Sigmoid colon (tissue), 7 donors: ENCODE data around the gene GABRB1. TPM values are rescaled to one million over a fixed set of nuclear protein-coding genes. Genes with fewer than 3 reads are reported as not detected.

Experiments used
- DNase-seq: peaks from one replicate; pipeline ENCODE4 v3.0.0-alpha.2; 2019
- H3K27ac ChIP-seq, 4 donors: fragments of 200-600 bp; sonication (generic); one replicate each; pipeline ENCODE4 v1.5.1; 2016 to 2019; ENCODE audit warnings: mild to moderate bottlenecking in 1 of 4
- H3K27me3 ChIP-seq, 3 donors: fragments of 200-600 bp; sonication (generic); one replicate each; pipeline ENCODE4 v1.5.1; 2019; ENCODE audit warnings: mild to moderate bottlenecking in 1 of 3
- H3K36me3 ChIP-seq, 4 donors: fragments of 200-600 bp; sonication (generic); one replicate each; pipeline ENCODE4 v1.5.1; 2016 to 2019
- H3K4me1 ChIP-seq, 4 donors: fragments of 200-600 bp; sonication (generic); one replicate each; pipeline ENCODE4 v1.5.1; 2017 to 2019
- H3K4me3 ChIP-seq, 4 donors: fragments of 200-600 bp; sonication (generic); one replicate each; pipeline ENCODE4 v1.5.1; 2017 to 2019; ENCODE audit warnings: mild to moderate bottlenecking in 2 of 4, moderate library complexity in 1 of 4
- H3K9me3 ChIP-seq, 4 donors: fragments of 200-600 bp in 3 of 4; sonication (generic) in 3 of 4; one replicate each; pipeline versions ENCODE4 v1.5.1 to v1.6.1; 2013 to 2019
- EP300 ChIP-seq, 4 donors: sonication (generic); formaldehyde crosslinking; IDR thresholded peaks; one replicate each; pipeline ENCODE4 v1.6.1; 2017; ENCODE audit warnings: antibody characterized with exemption in 4 of 4
- POLR2A ChIP-seq, 2 donors: fragments of 450-650 bp; IDR thresholded peaks; one replicate each; pipeline ENCODE4 v1.6.1; 2016; ENCODE audit warnings: antibody characterized with exemption in 2 of 2, mild to moderate bottlenecking in 2 of 2, moderate library complexity in 2 of 2
- POLR2AphosphoS5 ChIP-seq, 4 donors: sonication (generic); formaldehyde crosslinking; IDR thresholded peaks; one replicate each; pipeline ENCODE4 v1.6.1; 2017; ENCODE audit warnings: antibody characterized with exemption in 4 of 4
- WGBS, 2 donors: extraction: QIAGEN DNeasy Blood & Tissue Kit; methylation state at CpG; one replicate each; pipeline ENCODE4 v1.1.7; 2013; 5-methylcytosine and 5-hydroxymethylcytosine counted together
- intact Hi-C: fragments of 100-400 bp; cut with DNase I; formaldehyde crosslinking; loops from one replicate; pipeline ENCODE4 v1.15.1; 2023
- polyA plus RNA-seq, 3 donors: library from polyadenylated mRNA; stranded (reverse); fragments of 200-250 nt; gene quantifications; one replicate each; pipeline ENCODE4 v1.2.3, GENCODE V29; 2013
- total RNA-seq, 4 donors: library from RNA; depleted of rRNA; stranded (reverse); fragments of >200 nt; gene quantifications; one replicate each; pipeline ENCODE4 v1.1.0, GENCODE V29; 2016
- TF ChIP-seq, protein P1 (sequence below), 4 experiments: fragments of 450-650 bp in 3 of 4; fragments of 200-600 bp in 1 of 4; IDR thresholded peaks; one replicate each; pipeline ENCODE4 v1.5.1; 2016 to 2019; ENCODE audit warnings: antibody characterized with exemption in 4 of 4, mild to moderate bottlenecking in 3 of 4, moderate library complexity in 2 of 4
- donor health status: healthy with polysubstance abuse.
- donor health status: Bipolar disorder and iron deficiency.
- donor health status: healthy.

Gene GABRB1
- total and polyA plus RNA-seq, 7 donors: 0.22 to 1.7 (median 0.49) TPM; not detected in 2

DNA sequence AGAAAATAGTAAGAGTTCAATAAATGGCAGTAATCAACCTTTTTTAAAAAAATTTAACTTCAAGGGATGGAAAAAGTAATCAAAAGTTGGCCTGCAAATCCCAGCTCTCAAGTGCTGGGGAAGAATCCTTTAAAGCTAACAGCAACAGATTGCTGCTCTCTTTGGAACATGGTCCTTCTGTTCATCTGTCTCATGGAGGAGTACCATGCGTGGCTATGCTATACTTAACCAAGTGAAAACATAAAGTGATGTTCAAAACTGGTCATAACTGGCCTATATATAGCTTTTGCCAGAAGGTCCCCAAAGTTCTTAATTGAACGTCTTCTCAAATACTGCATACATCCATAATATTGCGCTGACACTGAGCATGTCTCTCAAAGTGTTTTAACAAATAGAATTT is 154.4 kb downstream of the GABRB1 start:
- intact Hi-C loops: no loop called here
- H3K36me3 ChIP-seq: no peaks in the 10 kb centered on the region
- no peak overlapping the region for H3K4me3 ChIP-seq
- WGBS, 2 donors: 91 to 96% methylated on average over 3 of the region's 3 CpGs
- TF ChIP-seq POLR2AphosphoS5 (IDR thresholded peaks at IDR 0.05) (no peak), POLR2A (IDR thresholded peaks at IDR 0.05) (no peak), EP300 (IDR thresholded peaks at IDR 0.05) (no peak)
- TF ChIP-seq, protein P1, sequence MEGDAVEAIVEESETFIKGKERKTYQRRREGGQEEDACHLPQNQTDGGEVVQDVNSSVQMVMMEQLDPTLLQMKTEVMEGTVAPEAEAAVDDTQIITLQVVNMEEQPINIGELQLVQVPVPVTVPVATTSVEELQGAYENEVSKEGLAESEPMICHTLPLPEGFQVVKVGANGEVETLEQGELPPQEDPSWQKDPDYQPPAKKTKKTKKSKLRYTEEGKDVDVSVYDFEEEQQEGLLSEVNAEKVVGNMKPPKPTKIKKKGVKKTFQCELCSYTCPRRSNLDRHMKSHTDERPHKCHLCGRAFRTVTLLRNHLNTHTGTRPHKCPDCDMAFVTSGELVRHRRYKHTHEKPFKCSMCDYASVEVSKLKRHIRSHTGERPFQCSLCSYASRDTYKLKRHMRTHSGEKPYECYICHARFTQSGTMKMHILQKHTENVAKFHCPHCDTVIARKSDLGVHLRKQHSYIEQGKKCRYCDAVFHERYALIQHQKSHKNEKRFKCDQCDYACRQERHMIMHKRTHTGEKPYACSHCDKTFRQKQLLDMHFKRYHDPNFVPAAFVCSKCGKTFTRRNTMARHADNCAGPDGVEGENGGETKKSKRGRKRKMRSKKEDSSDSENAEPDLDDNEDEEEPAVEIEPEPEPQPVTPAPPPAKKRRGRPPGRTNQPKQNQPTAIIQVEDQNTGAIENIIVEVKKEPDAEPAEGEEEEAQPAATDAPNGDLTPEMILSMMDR (IDR thresholded peaks at IDR 0.05): no peak
- no peaks in the 10 kb centered on the region for H3K4me1 ChIP-seq
- no peak overlapping the region for H3K27ac ChIP-seq
- H3K9me3 ChIP-seq: no peaks in the 10 kb centered on the region
- no peak for DNase-seq
- H3K27me3 ChIP-seq: no peaks in the 10 kb centered on the region

DNA sequence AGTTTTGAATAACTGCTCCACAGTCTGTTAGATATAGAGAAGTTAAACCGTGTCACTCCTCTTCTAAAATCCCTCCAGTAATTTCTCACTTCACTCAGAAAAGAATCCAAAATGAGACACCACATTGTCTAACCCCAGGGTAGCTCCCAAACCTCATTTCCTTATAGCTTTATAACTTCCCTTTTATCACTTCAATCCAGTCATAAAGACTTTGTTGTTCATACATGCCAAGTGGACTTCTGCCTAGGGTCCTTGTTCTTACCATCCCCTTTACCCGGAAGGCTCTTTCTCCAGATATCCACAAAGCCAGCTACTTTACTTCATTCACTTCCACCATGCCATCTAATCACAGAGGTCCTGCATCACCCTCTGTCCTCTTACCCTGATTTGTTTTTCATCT is 156.2 kb downstream of the GABRB1 start:
- Histone ChIP-seq H3K9me3 (no peaks in the 10 kb centered on the region), H3K27ac (no peak overlapping the region), H3K36me3 (no peaks in the 10 kb centered on the region), H3K27me3 (no peaks in the 10 kb centered on the region), H3K4me1 (no peaks in the 10 kb centered on the region), H3K4me3 (no peak overlapping the region)
- no peak for TF ChIP-seq POLR2AphosphoS5 (IDR thresholded peaks at IDR 0.05)
- TF ChIP-seq POLR2A (IDR thresholded peaks at IDR 0.05): no peak
- TF ChIP-seq, protein P1 (IDR thresholded peaks at IDR 0.05): no peak
- TF ChIP-seq EP300 (IDR thresholded peaks at IDR 0.05): no peak
- WGBS, 2 donors: 16 to 66% methylated on average over 2 of the region's 2 CpGs
- intact Hi-C loops: no loop called here
- no peak for DNase-seq

DNA sequence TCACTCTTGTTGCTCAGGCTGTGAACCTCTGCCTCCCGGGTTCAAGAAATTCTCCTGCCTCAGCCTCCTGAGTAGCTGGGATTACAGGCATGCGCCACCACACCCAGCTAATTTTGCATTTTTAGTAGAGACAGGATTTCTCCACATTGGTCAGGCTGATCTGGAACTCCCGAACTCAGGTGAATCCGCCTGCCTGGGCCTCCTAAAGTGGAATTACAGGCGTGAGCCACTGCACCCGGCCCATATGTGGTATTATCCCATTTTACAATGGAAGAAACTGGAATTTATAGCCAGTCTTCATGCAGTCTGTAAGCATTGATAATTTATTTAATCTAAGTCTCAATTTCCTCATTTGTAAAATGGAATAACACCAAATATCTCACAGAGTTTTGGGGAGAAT is 161.8 kb downstream of the GABRB1 start:
- no peaks in the 10 kb centered on the region for H3K4me1 ChIP-seq
- H3K36me3 ChIP-seq: no peaks in the 10 kb centered on the region
- H3K27me3 ChIP-seq: no peaks in the 10 kb centered on the region
- DNase-seq: no peak
- intact Hi-C loops: no loop called here
- no peak overlapping the region for H3K4me3 ChIP-seq
- no peaks in the 10 kb centered on the region for H3K9me3 ChIP-seq
- WGBS, 2 donors: 67 to 74% methylated on average over 6 of the region's 6 CpGs
- TF ChIP-seq, protein P1 (IDR thresholded peaks at IDR 0.05): no peak
- no peak overlapping the region for H3K27ac ChIP-seq

DNA sequence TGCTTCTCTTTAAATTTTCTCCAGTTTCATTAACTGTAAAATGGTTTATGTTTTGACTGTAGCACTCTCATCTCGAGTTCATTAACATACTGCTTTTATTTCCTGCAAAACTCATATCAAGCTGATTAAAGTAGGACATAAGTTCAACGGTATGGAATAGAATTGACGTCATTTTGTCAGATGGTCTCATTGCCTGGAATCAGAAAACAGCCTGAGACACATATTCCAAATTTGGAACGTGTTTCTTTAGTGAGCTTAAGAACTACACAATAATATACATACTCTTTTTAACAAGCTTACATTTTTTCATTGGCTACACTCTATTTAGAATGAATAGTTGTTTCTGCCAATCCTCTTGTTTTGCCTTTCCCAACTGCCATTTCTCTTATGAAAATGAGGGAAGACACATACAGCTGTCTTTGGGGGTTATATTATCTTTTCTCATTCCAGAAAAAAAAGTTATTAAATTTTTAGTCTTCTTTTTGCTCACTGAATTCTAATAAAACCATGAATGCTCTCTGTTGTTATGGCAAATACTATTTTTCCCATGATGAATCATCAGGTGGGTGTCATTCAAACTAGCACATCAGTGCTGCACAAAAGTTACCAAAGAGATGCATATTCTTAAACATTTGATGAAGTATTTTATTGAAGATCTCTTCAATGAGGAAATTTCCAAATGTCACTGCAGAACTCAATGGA is 162.8 kb downstream of the GABRB1 start:
- H3K4me1 ChIP-seq: no peaks in the 10 kb centered on the region
- intact Hi-C loops: no loop called here
- WGBS, 2 donors: 67 to 77% methylated on average over 4 of the region's 4 CpGs

More for the DNA sequence above, 162.8 kb downstream of the GABRB1 start:
- Histone ChIP-seq H3K36me3 (no peaks in the 10 kb centered on the region), H3K9me3 (no peaks in the 10 kb centered on the region), H3K27me3 (no peaks in the 10 kb centered on the region), H3K4me3 (no peak overlapping the region), H3K27ac (no peak overlapping the region)
- no peak for TF ChIP-seq POLR2A (IDR thresholded peaks at IDR 0.05)
- TF ChIP-seq EP300 (IDR thresholded peaks at IDR 0.05): no peak
- TF ChIP-seq POLR2AphosphoS5 (IDR thresholded peaks at IDR 0.05): no peak
- TF ChIP-seq, protein P1 (IDR thresholded peaks at IDR 0.05): no peak
- no peak for DNase-seq
